GM18499 (cell line): ENCODE data around the gene ATF3.
"Not testable (repeated sequence)": the region's sequence is repeated elsewhere in the genome, so short reads cannot be mapped to it uniquely, and the experiment has no call there.

Experiments
- ATAC-seq: cut with Tn5 transposase; IDR thresholded peaks from one replicate; pipeline ENCODE4 v1.9.1; 2021; ENCODE audit warnings: moderate number of reproducible peaks; ENCODE audit not compliant: insufficient read depth, unreplicated experiment

ATF3 gene

DNA sequence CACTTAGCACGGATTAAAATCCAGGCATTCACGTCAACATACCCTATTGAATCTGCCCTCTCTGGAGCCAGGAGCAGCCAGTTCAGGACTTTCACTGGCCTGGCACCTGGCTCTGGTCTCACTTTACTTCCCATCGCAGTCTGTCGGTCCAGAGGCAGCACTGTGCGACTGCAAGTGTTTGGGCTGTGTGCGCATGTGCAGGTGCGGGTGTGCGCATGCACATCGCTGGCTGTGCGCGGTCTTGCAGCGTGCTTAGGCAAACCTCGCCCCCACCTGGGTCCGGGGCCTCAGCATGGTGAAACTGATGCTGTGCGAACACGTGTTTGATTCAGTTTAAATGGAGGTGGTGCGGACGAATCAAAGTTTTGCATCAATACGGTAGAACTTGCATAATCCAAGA is 38.0 kb downstream of the ATF3 start:
- no peak for ATAC-seq

DNA sequence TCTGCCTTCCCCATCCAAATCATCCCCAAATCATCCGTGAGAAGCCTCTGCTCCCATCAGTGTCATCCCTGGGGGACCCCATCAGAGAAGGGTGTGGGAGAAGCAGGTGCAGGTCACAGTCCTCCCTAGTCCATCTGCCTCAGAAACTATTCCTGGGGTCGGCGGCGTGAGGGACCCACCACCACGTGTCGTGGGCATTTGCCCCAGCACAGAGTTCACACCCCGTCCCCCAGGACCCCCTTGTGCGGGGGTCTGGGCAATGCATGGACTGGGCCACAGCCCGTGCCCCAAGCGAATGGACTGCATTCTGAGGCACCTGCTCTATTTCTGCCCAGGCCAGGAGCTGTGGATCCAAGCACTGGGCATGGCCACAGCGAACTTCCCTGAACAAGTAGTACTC is 38.4 kb downstream of the ATF3 start:
- no peak for ATAC-seq

DNA sequence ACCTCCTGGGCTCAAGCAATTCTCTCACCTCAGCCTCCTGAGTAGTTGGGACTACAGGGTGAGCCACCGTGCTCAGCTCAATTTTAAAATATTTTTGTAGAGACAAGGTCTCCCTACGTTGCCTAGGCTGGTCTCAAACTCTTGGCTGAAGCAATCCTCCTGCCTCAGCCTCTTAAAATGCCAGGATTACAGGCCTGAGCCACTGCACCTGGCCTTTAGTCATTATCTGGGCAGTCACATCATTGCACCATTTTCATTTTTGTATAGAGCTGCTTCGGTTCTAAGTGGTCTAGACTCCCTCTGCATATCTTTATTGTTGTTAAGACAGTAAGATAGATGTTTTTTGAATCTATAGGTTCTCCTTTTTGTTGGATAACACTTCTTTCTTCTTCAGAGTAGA is 39.9 kb downstream of the ATF3 start:
- ATAC-seq = no peak

DNA sequence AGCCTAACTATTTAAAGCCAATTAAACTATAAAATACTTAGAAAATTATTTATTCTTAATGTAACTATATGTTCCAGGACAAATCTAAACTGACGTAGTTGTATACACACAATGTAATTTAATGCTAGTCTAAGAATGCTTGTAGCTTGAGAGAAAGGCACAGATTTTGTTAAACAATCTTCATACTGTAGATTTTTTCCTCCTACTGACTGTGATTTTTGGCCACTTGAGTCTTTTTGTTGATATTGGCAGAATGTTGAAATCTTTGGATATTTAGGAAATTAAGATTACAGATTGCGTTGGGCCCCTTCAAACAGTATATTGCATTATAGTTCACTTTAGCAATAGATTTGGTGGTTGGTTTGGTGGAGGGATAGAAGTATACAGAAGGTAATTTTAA is 40.5 kb downstream of the ATF3 start:
- ATAC-seq = no peak

DNA sequence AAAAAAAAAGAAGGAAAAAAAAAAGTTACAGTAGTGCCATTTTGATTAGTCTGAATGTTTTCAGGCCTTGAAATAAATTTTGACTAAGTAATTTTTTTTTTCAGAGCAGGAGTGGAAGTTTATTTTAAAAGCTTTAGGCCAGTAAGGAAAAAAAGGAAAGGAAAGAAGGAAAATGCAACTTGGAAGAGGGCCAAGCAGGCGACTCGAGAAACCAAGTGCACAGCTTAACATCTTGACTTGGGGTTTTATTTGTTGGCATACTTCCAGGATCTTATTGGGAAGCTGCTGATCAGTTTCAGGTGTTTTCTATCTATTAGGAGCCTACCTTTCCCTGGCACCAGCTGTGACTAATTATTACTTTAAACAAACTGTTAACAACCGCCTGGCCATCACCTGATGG is 41.7 kb downstream of the ATF3 start:
- no peak for ATAC-seq

DNA sequence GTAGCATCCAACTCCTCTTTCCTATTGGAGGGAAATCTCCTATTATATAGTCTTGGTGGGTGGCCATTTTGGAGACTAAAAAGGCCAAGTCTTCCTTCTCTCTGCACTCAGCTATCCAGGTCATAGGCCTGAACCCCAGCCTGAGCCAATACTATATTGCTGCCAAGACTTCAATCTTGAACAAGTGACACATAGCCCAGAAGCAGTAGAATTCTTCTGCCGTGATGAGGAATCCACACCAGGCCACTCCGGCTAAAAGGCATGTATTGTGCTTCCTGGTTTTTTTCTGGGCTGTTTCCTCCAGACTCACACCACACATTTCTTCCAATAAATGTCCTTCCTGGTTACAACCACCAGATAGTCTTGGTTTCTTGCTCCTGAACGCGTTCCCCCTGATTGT is 43.0 kb downstream of the ATF3 start:
- no peak for ATAC-seq

DNA sequence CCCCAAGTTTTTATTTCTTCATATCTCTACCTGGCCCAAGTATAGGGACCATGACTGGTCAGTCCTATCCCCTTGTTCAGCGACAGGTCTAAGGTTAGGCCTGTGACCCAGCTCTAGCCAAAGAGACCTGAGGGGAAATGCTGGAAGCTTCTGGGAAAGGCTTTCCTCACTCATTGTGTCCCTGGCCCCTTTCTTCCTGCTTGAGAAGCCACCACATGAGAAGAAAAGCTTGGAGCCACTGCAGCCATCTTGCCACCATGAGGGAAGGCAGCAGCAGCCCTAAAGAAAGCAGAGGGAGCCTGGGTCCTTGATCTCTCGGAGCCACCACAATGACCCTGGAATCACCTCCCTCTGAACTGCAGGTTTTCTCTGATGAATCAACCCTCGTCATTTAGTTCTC is 43.4 kb downstream of the ATF3 start:
- ATAC-seq = no peak

DNA sequence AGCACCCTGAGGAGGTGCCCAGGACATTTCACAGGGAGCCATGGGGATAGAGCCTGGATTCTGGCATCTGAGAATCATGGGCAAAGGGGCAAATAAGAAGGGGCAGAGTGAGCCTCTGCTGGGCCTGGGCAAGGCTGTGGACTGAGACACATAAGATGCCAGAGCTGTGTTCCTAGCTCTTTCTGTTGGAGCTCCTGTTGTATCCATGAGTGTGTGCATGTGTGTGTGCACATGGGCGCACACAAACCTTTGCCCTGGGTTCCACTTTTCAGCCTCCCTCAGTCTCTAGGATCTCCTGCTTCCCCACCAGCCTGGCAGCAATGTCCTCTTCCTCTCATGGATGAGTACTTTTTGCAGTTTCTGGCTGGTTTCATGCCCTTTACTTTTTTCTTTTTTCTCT is 44.0 kb downstream of the ATF3 start:
- no peak for ATAC-seq

DNA sequence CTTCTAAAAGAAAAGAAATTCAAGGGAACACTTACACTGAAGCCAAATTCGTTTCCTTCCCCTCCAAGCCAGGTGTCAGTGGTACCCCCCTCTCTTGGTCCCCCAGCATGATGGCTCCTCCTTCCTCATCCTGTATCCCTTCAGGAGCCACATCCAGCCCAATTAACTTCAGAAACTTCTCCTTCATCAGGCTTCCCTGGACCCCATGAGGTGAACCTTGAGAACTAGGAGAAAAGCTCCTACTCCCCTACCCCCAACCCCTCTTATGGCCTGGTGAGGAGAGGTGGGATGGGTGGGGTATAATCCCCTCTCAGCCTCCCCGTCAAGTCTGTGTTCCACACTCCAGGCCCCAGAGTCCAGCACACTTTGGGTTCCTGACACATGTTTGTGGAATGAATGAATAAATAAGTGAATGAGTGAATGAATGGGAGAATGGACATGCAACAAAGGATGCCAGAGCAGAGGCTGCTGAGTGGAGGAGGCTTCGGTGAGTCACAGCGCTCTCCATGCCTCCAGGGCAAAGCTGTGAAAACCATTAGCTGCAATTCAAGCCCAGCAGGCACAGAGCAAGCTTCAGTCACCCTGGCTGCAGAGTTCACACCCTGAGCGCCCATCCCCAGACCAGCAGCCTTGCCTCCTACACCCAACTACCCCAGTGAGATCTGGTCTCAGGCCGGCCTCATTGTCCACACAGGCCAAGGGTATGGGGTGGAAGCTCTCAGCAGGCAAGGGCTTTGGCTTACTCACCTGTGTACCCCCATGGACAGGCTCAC is 47.3 kb downstream of the ATF3 start:
- ATAC-seq = no peak

DNA sequence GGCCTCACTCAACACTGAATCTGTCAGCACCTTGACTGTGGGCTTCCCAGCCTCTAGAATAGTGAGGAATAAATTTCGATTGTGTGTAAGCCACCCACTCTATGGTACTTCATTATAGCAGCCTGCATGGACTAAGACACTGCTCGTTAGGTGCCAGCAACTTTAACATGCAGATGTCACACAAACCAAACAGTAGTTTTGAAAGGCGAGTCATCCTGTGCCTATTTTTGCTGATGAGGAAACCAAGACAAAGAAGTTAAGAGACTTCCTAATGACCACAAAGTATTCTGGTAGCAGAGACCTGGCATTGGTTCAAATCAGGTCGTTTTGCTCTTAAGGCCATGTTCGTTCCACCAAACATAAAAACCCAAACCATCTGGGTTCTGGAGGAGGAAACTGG is 48.2 kb downstream of the ATF3 start:
- no peak for ATAC-seq

DNA sequence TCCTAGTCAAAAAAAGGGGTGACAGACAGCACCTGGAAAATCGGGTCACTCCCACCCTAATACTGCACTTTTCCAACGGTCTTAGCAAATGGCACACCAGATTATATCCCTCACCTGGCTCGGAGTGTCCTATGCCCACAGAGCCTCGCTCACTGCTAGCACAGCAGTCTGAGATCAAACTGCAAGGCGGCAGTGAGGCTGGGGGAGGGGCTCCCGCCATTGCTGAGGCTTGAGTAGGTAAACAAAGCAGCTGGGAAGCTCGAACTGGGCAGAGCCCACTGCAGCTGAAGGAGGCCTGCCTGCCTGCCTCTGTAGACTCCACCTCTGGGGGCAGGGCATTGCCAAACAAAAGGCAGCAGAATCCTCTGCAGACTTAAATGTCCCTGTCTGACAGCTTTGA is 49.7 kb downstream of the ATF3 start:
- not testable (repeated sequence) for ATAC-seq

DNA sequence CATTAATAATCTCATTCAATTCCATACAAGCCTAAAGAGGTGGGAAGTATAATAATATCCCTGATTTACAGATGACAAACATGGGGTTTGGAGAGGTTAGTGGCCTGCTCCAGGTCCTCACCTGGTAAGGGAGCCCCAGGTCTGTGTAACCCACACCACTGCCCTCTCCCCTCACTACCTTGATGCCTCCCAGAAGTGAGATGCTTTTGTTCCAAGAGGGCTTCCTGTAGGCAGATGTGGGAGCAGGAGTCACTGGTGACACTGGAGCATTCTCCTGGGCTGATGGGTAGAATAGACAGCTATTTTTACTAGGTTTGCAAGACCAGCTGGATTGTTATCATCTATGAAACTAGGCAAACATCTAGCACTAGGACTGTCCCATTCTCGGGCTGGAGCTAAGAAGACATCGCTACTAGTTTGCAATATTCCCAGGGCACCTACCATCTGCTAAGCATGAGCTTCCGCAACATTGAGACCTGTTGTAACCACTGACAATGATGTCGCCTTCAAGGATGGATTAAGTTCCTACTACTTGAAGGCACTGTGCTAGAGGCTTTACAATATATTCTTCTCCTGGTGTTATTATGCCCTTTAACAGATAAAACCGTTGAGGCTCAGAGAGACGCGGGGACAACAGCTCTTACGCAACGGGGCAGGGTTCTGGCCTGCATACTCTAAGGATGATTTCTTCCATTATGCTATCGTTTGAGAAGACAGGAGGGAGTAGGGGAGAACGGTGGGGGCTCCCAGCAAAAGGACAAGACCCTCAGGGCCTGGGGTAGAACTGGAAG is 56.0 kb downstream of the ATF3 start:
- no peak for ATAC-seq

DNA sequence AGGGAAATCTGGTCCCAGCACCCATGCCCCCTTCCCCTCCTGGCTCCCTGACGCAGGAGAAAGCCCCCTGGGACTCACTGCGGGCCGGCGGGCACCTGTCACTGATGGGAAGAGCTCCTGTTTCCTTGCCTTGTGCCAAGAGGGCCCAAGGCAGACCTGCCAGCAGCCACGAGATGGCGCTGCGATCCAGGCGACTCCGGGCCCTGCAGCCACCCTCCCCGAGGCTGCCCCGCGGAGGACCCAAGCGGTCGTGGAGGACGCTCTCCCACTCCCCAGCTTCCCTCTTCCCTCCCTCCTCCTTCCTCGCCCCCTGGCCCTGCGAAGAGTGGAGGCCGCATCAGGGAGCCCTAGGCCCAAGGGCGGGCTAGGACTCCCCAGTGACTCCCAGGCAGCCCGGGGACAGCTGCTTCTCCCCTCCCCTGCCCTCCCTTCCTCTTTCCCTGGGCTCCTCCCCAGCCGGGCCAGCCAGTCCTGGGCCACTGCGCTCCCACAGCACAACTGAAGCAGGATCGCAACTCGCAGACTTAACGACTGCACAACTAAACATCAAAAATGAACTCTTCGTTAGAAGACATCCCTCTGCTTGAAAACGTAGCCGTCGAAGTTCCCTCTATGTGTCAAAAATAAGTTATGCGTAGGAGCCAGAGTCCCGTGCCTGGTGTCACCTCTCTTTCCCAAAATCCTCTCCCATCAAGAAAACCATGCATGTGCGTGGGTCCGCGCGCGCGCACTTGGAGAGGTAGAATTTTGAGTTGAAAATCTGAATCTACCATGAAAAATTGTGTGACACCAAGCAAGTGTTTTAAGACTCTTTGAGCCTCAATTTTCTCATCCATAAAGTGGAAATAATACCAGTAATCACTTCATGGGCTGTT is 56.9 kb downstream of the ATF3 start:
- ATAC-seq = peak; percentile 59

DNA sequence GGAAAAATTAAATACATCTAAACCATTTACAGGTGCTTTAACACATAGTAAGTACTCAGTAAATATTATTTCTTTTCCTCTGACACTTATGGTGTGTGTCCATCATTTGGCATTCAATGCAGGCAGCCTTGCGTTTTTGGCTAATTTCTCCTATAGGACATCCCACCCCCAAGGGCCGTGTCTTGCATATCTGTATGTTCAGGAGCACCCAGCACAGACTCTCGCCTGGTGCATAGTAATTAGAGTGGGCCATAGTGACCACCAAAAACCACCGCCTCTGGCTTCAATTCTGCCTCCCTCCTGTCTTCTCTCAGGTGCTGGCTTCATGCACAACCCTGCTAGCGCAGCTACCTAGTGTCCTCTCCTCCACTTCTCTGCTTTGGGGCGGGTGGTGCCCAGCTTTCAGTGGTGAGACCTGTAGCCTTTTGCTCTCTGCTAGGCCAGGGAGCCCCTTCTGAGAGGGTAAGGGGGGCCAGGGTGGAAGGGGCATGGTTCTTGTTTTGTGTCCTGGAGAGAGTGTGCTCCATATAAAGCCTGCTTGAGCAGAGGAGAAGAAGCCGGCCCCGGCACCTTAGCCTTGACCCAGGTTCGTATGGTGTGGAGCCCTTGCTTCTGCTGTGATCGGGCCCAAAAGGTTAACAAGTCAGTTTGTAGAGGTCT is 57.7 kb downstream of the ATF3 start:
- no peak for ATAC-seq

DNA sequence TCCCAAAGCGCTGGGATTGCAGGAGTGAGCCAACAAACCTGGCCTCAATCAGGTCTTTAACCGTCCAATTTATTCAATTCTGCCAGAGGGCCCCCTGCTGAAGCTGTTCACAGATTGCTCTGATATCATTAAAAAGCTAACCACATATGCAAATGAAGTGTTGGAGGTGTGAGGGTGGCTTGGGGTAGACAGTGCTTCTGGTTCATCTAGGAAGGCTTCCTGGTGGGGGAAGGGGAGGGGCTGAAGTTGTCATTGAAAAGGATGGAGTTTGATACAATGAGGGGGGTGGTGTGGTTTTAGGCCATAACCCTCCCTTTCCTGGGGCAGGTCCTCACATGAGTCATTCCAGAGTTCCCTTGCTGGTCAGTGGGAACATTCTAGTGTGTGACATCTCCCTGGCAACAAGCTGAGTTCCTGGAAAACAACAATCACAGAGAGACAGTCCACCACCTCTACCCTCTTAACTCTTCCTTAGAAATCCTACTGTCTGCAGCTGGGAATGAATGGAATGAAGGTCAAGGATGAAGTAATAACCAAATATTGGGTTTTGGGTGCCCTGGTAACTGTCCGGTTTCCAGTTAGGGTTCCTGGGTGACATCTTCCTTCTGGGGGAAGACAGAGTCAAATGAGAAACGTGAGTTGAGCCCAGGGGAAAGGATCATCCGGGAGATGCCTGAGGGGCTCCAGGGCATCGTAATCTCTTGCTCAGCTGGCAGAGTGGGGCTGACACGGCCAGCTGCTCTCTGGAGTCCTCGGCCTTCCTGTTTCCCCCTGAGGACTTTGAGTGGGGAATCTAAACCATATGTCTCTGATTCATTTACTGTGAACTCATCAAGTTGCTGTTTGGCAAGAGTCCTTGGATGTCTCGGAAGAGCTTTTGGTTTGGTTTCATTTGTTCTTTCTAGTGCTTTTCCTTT is 58.9 kb downstream of the ATF3 start:
- no peak for ATAC-seq

DNA sequence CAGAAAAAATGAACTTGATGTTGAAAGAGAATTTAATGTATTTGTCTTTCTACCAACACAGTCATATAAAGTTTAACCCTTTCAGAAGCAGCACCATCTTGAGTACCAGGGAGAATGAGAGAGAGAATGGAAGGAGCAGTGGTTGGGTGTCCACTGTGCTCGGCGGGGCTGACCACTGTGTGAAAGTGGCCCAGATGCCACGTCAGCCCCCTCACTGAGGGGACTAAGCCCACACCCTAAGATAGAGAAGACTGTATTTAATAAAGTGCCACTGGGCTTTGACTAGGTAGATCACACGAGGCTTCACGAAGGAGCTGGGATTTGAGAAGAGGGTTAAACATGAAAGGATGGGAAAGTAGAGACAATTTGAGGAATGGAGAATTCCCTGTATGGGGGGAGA is 59.9 kb downstream of the ATF3 start:
- no peak for ATAC-seq

DNA sequence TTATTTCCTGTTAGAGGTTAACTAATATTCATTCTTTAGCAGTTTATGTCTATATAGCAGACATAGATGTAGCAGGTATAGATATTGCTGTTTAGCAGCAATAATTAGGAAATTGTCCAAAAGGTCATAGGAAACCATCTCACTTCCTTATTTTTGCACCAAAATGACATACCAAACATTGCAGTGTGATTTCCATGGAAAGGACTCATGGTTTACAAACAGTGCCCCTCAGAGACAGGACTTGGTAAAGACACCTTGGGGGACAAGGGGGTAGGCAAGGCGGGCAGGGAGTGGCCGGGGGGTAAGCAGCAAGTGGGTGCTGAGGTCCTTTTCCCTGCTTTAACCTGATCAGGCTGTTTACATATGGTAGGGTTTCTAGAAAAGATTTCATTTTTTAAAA is 60.5 kb downstream of the ATF3 start:
- no peak for ATAC-seq

DNA sequence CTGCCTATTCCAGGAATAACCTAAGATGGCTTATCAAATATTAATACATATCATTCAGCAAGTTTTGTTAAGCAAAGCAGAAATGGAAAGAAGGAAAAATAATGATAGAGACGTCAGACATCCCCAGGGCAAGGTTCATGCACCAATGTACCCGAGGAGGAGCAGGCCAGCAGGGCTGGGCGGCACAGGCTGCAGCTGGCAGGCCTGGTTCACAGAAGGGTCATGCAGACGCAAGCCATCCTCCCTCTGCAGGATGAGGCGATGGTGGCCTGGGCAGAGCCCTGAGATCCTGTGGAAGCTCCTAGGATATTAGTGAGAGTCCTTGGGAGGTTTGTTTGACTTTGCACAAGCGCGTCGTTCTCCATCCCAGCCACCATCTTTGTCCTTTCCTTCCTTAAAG is 61.0 kb downstream of the ATF3 start:
- ATAC-seq = no peak

DNA sequence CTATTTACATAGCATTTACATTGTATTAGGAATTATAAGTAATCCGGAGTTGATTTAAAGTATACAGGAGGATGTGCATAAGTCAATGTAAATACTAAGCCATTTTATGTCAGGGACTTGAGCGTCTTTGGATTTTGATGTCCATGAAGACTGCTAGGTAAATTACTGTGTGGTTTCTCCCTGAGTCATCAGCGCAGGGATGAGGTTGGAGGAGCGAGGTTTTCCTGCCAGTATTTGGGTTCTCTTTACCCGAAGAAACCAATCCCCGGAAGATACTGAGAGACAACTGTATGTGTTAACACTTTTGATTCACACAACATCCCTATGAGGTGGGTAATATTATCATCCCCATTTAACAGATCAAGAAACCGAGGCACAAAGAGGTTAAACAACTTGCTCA is 61.7 kb downstream of the ATF3 start:
- ATAC-seq = no peak
